A549 treated with Hydrocortisone at 1 μM for 4 hours (cell line): ENCODE results near the gene COX14. TPM values are rescaled to one million over a fixed set of nuclear protein-coding genes. Genes with fewer than 3 reads are reported as not detected.

ENCODE experiments used
- total RNA-seq: library from RNA; stranded (reverse); fragments of 200-300 nt; extraction: Qiagen RNA extraction; gene quantifications from 5 replicates; pipeline ENCODE4 v1.2.3, GENCODE V29; 2022

The COX14 gene
- total RNA-seq: 53.0 to 78.7 TPM (median 75.6 TPM) in 5 replicates

DNA sequence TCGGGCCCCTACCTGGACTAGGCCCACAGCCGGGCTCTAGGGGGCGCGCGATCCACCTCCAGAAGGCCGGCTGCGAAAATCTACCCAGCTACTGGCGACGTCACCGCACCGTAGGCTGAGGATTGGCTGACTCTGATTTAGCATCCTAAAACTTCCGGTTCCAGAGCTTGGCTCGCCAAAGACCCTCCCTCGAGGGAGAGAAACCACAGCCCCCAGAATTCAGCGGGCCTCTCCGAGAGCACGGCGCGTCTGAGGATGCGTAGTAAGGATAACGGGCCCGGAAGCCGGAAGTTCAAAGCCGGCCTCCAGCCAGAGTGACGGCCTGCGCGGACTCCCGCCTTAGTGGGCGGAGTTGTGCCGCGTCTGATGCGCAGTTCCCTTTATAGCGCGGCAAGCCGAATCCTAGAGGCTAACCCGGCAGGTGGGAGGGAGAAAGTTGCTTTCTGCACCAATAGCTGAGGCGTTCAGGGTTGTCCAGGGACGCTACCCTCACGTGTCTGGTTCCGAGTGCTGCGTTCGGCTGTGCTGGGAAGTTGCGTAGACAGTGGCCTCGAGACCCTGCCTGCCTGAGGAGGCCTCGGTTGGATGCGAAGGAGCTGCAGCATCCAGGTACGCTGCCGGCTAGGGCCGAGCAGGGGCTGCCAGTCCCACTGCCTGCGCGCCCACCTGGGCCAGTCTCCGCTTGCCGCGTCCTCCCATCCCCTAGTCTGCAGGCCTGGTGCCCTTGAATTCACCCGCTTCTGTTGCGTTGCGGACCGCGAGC lies at the start of gene COX14:
TSS of gene COX14 (plus strand) at position 544 of the 763 bp plus-strand sequence. CDS start 7,808 bp downstream, outside the sequence.

DNA sequence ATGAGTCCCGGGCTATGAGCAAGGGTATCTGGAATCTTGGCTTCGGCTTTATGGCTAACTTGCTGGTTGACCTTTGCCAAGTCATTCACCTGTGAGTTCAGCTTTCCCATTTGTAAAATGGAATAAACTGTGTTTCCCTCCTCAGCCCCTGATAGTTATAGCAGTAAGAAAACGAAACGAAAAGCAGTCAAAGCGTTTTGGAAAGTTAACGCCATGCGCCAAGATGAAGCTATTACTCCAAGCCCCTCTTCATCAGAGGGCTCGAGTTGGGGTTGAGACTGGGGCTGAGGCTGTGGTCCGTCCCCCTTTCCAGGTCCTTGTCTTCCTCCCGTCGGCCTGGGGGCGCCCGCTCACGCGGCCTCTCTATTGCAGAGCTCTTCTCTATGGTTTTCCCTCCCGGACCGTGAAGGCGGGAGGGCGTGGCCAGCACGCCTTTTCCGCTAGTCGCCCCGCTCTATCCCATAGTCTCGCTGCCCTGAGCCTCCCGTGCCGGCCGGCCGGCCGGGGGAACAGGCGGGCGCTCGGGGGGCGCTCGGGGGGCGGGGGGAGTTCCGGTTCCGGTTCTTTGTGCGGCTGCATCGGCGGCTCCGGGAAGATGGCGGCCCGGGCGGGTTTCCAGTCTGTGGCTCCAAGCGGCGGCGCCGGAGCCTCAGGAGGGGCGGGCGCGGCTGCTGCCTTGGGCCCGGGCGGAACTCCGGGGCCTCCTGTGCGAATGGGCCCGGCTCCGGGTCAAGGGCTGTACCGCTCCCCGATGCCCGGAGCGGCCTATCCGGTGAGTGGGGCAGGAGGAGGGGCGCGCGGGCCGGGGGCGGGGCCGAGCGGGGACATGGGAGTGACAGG lies 27.0 kb upstream of the COX14 start, which contains the start of gene SMARCD1:
TSS of gene SMARCD1 (plus strand) at position 568 of the 840 bp plus-strand sequence. CDS start at position 596, 28 bp downstream.

GRCh38 chr12:50103767-50104321 lies 8.2 kb upstream of the COX14 start, which contains the start of gene GPD1:
TSS of gene GPD1 (plus strand) at chr12:50104008. CDS start at chr12:50104051, 43 bp downstream.

GRCh38 chr12:50167049-50167828 lies 55.2 kb downstream of the COX14 start, which contains the start of gene CERS5:
TSS of gene CERS5 (minus strand) at chr12:50167369. CDS start at chr12:50167297, 72 bp downstream.

Other genes with a start within 250 kb of the COX14 start
- 0.02 TPM in 1 of 5 replicates, not detected in the others for gene FAIM2, start 208.3 kb upstream of the COX14 start, total RNA-seq
- gene AQP2, start 161.5 kb upstream of the COX14 start, total RNA-seq: not detected in 5 replicates
- not detected in 5 replicates for gene AQP5, start 150.4 kb upstream of the COX14 start, total RNA-seq
- gene AQP6, start 139.3 kb upstream of the COX14 start, total RNA-seq: 0.13 TPM in 1 of 5 replicates, not detected in the others
- 71.8 to 105 TPM (median 79.8 TPM) in 5 replicates for gene RACGAP1, start 86.7 kb upstream of the COX14 start, total RNA-seq
- gene ASIC1, start 54.6 kb upstream of the COX14 start, total RNA-seq: 5.2 to 5.9 TPM (median 5.6 TPM) in 5 replicates
- 59.4 to 81.8 TPM (median 68.4 TPM) in 5 replicates for gene SMARCD1, start 26.9 kb upstream of the COX14 start, total RNA-seq
- 0.13 to 0.38 TPM (median 0.18 TPM) in 5 replicates for gene GPD1, start 8.2 kb upstream of the COX14 start, total RNA-seq
- 25.7 to 30.9 TPM (median 27.5 TPM) in 5 replicates for gene CERS5, start 55.1 kb downstream of the COX14 start, total RNA-seq
- 4.8 to 7.6 TPM (median 5.4 TPM) in 5 replicates for gene LIMA1, start 171.3 kb downstream of the COX14 start, total RNA-seq